HEK293 (cell line): Measurements from ENCODE around the gene ACER3.

Experiments
- BCL11A ChIP-seq: fragments of 450-650 bp; formaldehyde crosslinking; IDR thresholded peaks from 2 replicates; pipeline ENCODE4 v1.5.1; 2016; ENCODE audit warnings: low read depth, missing biosample characterization, missing genetic modification characterization
- BCL6B ChIP-seq: fragments of 450-650 bp; formaldehyde crosslinking; IDR thresholded peaks from 2 replicates; pipeline ENCODE4 v1.5.1; 2017; ENCODE audit warnings: missing biosample characterization, missing genetic modification characterization
- GLIS2 ChIP-seq: fragments of 450-650 bp; formaldehyde crosslinking; IDR thresholded peaks from 2 replicates; pipeline ENCODE4 v1.5.1; 2016; ENCODE audit warnings: missing biosample characterization, missing genetic modification characterization
- HOXC10 ChIP-seq: sonication (generic); formaldehyde crosslinking; IDR thresholded peaks from 2 replicates; pipeline ENCODE4 v1.8.1; 2023; ENCODE audit warnings: mild to moderate bottlenecking, missing genetic modification reagents
- HOXD13 ChIP-seq: sonication (generic); formaldehyde crosslinking; IDR thresholded peaks from 2 replicates; pipeline ENCODE4 v1.8.0; 2022; ENCODE audit warnings: missing genetic modification reagents, borderline replicate concordance
- KLF16 ChIP-seq: fragments of 450-650 bp; formaldehyde crosslinking; IDR thresholded peaks from 2 replicates; pipeline ENCODE4 v1.5.1; 2017; ENCODE audit warnings: missing biosample characterization, missing genetic modification characterization
- KLF8 ChIP-seq: fragments of 450-650 bp; formaldehyde crosslinking; IDR thresholded peaks from 2 replicates; pipeline ENCODE4 v1.5.1; 2016; ENCODE audit warnings: missing biosample characterization, missing genetic modification characterization
- MEIS1 ChIP-seq: sonication (generic); formaldehyde crosslinking; IDR thresholded peaks from 2 replicates; pipeline ENCODE4 v1.8.1; 2022; ENCODE audit warnings: missing genetic modification reagents, mild to moderate bottlenecking, borderline replicate concordance
- OVOL3 ChIP-seq: fragments of 450-650 bp; formaldehyde crosslinking; IDR thresholded peaks from 2 replicates; pipeline ENCODE4 v1.5.1; 2016; ENCODE audit warnings: missing biosample characterization, missing genetic modification characterization
- TCF7L2 ChIP-seq: IDR thresholded peaks from 2 replicates; pipeline ENCODE4 v1.6.1; 2011; ENCODE audit warnings: low read depth, mild to moderate bottlenecking, inconsistent platforms, low read length, moderate library complexity, borderline replicate concordance
- WT1 ChIP-seq: fragments of 450-650 bp; formaldehyde crosslinking; IDR thresholded peaks from 2 replicates; pipeline ENCODE4 v1.5.1; 2016; ENCODE audit warnings: missing biosample characterization, missing genetic modification characterization
- ZBTB10 ChIP-seq: fragments of 450-650 bp; formaldehyde crosslinking; IDR thresholded peaks from 2 replicates; pipeline ENCODE4 v1.5.1; 2016; ENCODE audit warnings: missing biosample characterization, missing genetic modification characterization
- ZFP3 ChIP-seq: fragments of 450-650 bp; formaldehyde crosslinking; IDR thresholded peaks from 2 replicates; pipeline ENCODE4 v1.5.1; 2016; ENCODE audit warnings: low read depth, missing biosample characterization, missing genetic modification characterization
- ZFP41 ChIP-seq: fragments of 450-650 bp; formaldehyde crosslinking; IDR thresholded peaks from 2 replicates; pipeline ENCODE4 v1.5.1; 2016; ENCODE audit warnings: missing biosample characterization, missing genetic modification characterization, borderline replicate concordance
- ZNF146 ChIP-seq: fragments of 450-650 bp; formaldehyde crosslinking; IDR thresholded peaks from 2 replicates; pipeline ENCODE4 v1.5.1; 2016; ENCODE audit warnings: missing biosample characterization, missing genetic modification characterization
- ZNF23 ChIP-seq: fragments of 450-650 bp; formaldehyde crosslinking; IDR thresholded peaks from 2 replicates; pipeline ENCODE4 v1.5.1; 2016; ENCODE audit warnings: missing biosample characterization, missing genetic modification characterization, borderline replicate concordance
- ZNF302 ChIP-seq: fragments of 450-650 bp; formaldehyde crosslinking; IDR thresholded peaks from 2 replicates; pipeline ENCODE4 v1.5.1; 2016; ENCODE audit warnings: missing biosample characterization, missing genetic modification characterization, low read depth
- ZNF335 ChIP-seq: fragments of 450-650 bp; formaldehyde crosslinking; conservative IDR thresholded peaks from 2 replicates; pipeline ENCODE4 v1.5.1; 2016; ENCODE audit warnings: missing biosample characterization, missing genetic modification characterization
- ZNF37A ChIP-seq: fragments of 450-650 bp; IDR thresholded peaks from 2 replicates; pipeline ENCODE4 v1.5.1; 2018; ENCODE audit warnings: missing biosample characterization, missing genetic modification characterization
- ZNF394 ChIP-seq: fragments of 450-650 bp; formaldehyde crosslinking; IDR thresholded peaks from 2 replicates; pipeline ENCODE4 v1.5.1; 2016; ENCODE audit warnings: missing biosample characterization, missing genetic modification characterization, mild to moderate bottlenecking, moderate library complexity, borderline replicate concordance
- ZNF423 ChIP-seq: fragments of 450-650 bp; formaldehyde crosslinking; IDR thresholded peaks from 2 replicates; pipeline ENCODE4 v1.5.1; 2016; ENCODE audit warnings: missing biosample characterization, missing genetic modification characterization
- ZNF433 ChIP-seq: fragments of 450-650 bp; formaldehyde crosslinking; IDR thresholded peaks from 2 replicates; pipeline ENCODE4 v1.5.1; 2016; ENCODE audit warnings: missing biosample characterization, missing genetic modification characterization, low read depth
- ZNF518A ChIP-seq: fragments of 450-650 bp; formaldehyde crosslinking; conservative IDR thresholded peaks from 2 replicates; pipeline ENCODE4 v1.5.1; 2016; ENCODE audit warnings: low read depth, missing biosample characterization, missing genetic modification characterization
- ZNF549 ChIP-seq: fragments of 450-650 bp; IDR thresholded peaks from 2 replicates; pipeline ENCODE4 v1.5.1; 2018; ENCODE audit warnings: missing biosample characterization, missing genetic modification characterization, mild to moderate bottlenecking, inconsistent platforms, moderate library complexity
- ZNF560 ChIP-seq: fragments of 450-650 bp; formaldehyde crosslinking; IDR thresholded peaks from 2 replicates; pipeline ENCODE4 v1.5.1; 2017; ENCODE audit warnings: missing biosample characterization, missing genetic modification characterization, borderline replicate concordance
- ZNF571 ChIP-seq: fragments of 450-650 bp; formaldehyde crosslinking; IDR thresholded peaks from 2 replicates; pipeline ENCODE4 v1.5.0; 2017; ENCODE audit warnings: missing biosample characterization, missing genetic modification characterization
- ZNF596 ChIP-seq: fragments of 450-650 bp; IDR thresholded peaks from 2 replicates; pipeline ENCODE4 v1.5.0; 2018; ENCODE audit warnings: missing biosample characterization, mild to moderate bottlenecking, missing genetic modification characterization, moderate library complexity
- ZNF610 ChIP-seq: fragments of 450-650 bp; formaldehyde crosslinking; IDR thresholded peaks from 2 replicates; pipeline ENCODE4 v1.5.1; 2016; ENCODE audit warnings: missing biosample characterization, missing genetic modification characterization, borderline replicate concordance
- ZNF843 ChIP-seq: fragments of 450-650 bp; formaldehyde crosslinking; IDR thresholded peaks from 2 replicates; pipeline ENCODE4 v1.5.1; 2016; ENCODE audit warnings: missing biosample characterization, missing genetic modification characterization
- TF ChIP-seq, protein P1 (sequence below): fragments of 450-650 bp; formaldehyde crosslinking; IDR thresholded peaks from 2 replicates; pipeline ENCODE4 v1.5.1; 2017; ENCODE audit warnings: missing biosample characterization, missing genetic modification characterization

Gene ACER3

GRCh38 chr11:77066229-77067042 is 205.7 kb downstream of the ACER3 start, which contains the start of gene CAPN5 (continued):
- TF ChIP-seq ZNF518A (tag by site-specific recombination): no peak
- peak; percentile 78 for TF ChIP-seq ZNF335
- TF ChIP-seq BCL11A: no peak
- TF ChIP-seq ZNF843 (tag by site-specific recombination): no peak
- no peak for TF ChIP-seq KLF8 (tag by site-specific recombination)
- no peak for TF ChIP-seq HOXC10 (CRISPR knock-in tag)
- no peak for TF ChIP-seq ZNF423 (tag by site-specific recombination)
- TF ChIP-seq ZNF394 (tag by site-specific recombination): no peak
- no peak for TF ChIP-seq MEIS1 (CRISPR knock-in tag)
- no peak for TF ChIP-seq WT1 (tag by site-specific recombination)
- no peak for TF ChIP-seq HOXD13 (CRISPR knock-in tag)
- TF ChIP-seq ZNF560: no peak
- peak; percentile 42 for TF ChIP-seq GLIS2 (tag by site-specific recombination)
- TF ChIP-seq ZNF596 (tag by site-specific recombination): 0 out of 2 replicates have a peak, but pooled peaks have one; percentile 4
- TF ChIP-seq BCL6B: no peak
- no peak for TF ChIP-seq OVOL3 (tag by site-specific recombination)
- no peak for TF ChIP-seq ZFP41 (tag by site-specific recombination)
- no peak for TF ChIP-seq ZNF23 (tag by site-specific recombination)
- no peak for TF ChIP-seq ZNF37A (tag by site-specific recombination)
- TF ChIP-seq ZNF433: no peak
- no peak for TF ChIP-seq TCF7L2
- no peak for TF ChIP-seq ZNF302
- no peak for TF ChIP-seq ZNF571 (tag by site-specific recombination)
- no peak for TF ChIP-seq ZNF549 (tag by site-specific recombination)
- peak; percentile 46; the same call in 1 of the 2 replicates for TF ChIP-seq ZBTB10 (tag by site-specific recombination)
- no peak for TF ChIP-seq ZNF146 (tag by site-specific recombination)
- TF ChIP-seq KLF16 (tag by site-specific recombination): peak; percentile 50; the same call in 1 of the 2 replicates
- TF ChIP-seq ZFP3: no peak
- peak; percentile 54; the same call in 1 of the 2 replicates for TF ChIP-seq ZNF610 (tag by site-specific recombination)
- TF ChIP-seq, protein P1, sequence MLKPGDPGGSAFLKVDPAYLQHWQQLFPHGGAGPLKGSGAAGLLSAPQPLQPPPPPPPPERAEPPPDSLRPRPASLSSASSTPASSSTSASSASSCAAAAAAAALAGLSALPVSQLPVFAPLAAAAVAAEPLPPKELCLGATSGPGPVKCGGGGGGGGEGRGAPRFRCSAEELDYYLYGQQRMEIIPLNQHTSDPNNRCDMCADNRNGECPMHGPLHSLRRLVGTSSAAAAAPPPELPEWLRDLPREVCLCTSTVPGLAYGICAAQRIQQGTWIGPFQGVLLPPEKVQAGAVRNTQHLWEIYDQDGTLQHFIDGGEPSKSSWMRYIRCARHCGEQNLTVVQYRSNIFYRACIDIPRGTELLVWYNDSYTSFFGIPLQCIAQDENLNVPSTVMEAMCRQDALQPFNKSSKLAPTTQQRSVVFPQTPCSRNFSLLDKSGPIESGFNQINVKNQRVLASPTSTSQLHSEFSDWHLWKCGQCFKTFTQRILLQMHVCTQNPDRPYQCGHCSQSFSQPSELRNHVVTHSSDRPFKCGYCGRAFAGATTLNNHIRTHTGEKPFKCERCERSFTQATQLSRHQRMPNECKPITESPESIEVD (tag by site-specific recombination): no peak
